ENCODE results near the gene PHLDA2.

- TF ChIP-seq SP1 (CRISPR knock-in tag; IDR thresholded peaks at IDR 0.05), result no peak
- no peak for TF ChIP-seq EP300 (IDR thresholded peaks at IDR 0.05; ENCODE audit: low read length)
- TF ChIP-seq RAD21 (CRISPR knock-in tag; conservative IDR thresholded peaks at IDR 0.05 in 1 of 2, IDR thresholded peaks at IDR 0.05 in 1 of 2), result no peak
- TF ChIP-seq POLR2A (conservative IDR thresholded peaks at IDR 0.05), result no peak
Measured at GRCh38 chr11:2913019-2913431, 16.2 kb downstream of the PHLDA2 start.

Data from K562 (cell line).